OCI-LY7 (cell line): ENCODE results near the gene RASGRP1. TPM values are rescaled to one million over a fixed set of nuclear protein-coding genes. Genes with fewer than 3 reads are reported as not detected.

Experiments used
- BruUV-seq: library from RNA; stranded (reverse); fragments of 400-500 nt; replicated peaks from 2 replicates; lab custom pipeline; 2021; lab: Mats Ljungman, UMichigan
- CTCF ChIA-PET: fragments of 300-600 bp; sonication (Branson Sonifier 250); formaldehyde crosslinking; loops from one replicate; lab custom pipeline; 2022; ENCODE audit warnings: antibody characterized with exemption; ENCODE audit not compliant: unreplicated experiment; lab: Charles Lee
- POLR2A ChIA-PET: fragments of 300-600 bp; sonication (Branson Sonifier 250); formaldehyde crosslinking; loops from one replicate; lab custom pipeline; 2022; ENCODE audit warnings: antibody characterized with exemption; lab: Charles Lee
- DNase-seq: peaks from one replicate; pipeline ENCODE4 v3.0.0-alpha.2; 2015; ENCODE audit warnings: low spot score
- H2AFZ ChIP-seq: fragments of 200-600 bp; sonication (generic), shearing (Covaris generic); 2 replicates; pipeline ENCODE4 v1.6.1; 2014; ENCODE audit warnings: mild to moderate bottlenecking, antibody characterized with exemption, low read length, moderate library complexity
- H3K27ac ChIP-seq: fragments of 200-600 bp; sonication (generic); 2 replicates; pipeline ENCODE4 v1.5.1; 2014; ENCODE audit warnings: mixed run types, low read depth, mild to moderate bottlenecking, moderate library complexity, low read length, inconsistent platforms; ENCODE audit not compliant: poor library complexity, severe bottlenecking
- H3K36me3 ChIP-seq: fragments of 200-600 bp; sonication (generic); 2 replicates; pipeline ENCODE4 v1.6.1; 2014; ENCODE audit warnings: mild to moderate bottlenecking, antibody characterized with exemption, low read length, moderate library complexity, mixed read lengths; ENCODE audit not compliant: insufficient read depth
- H3K4me1 ChIP-seq: fragments of 200-600 bp; sonication (generic); 2 replicates; pipeline ENCODE4 v1.5.1; 2014; ENCODE audit warnings: mild to moderate bottlenecking, low read length; ENCODE audit not compliant: insufficient read depth, poor library complexity, severe bottlenecking
- H3K4me2 ChIP-seq: fragments of 200-600 bp; sonication (generic); 2 replicates; pipeline ENCODE4 v1.6.1; 2014; ENCODE audit warnings: mild to moderate bottlenecking, low read length
- H3K4me3 ChIP-seq: fragments of 200-600 bp; sonication (generic); 2 replicates; pipeline ENCODE4 v1.5.1; 2014; ENCODE audit warnings: mild to moderate bottlenecking, low read depth, low read length; ENCODE audit not compliant: poor library complexity, severe bottlenecking
- H3K79me2 ChIP-seq: fragments of 200-600 bp; sonication (generic); 2 replicates; pipeline ENCODE4 v1.6.1; 2016; ENCODE audit warnings: low read depth, mild to moderate bottlenecking, low read length, moderate library complexity, mixed read lengths; ENCODE audit not compliant: insufficient read depth
- H3K9me2 ChIP-seq: fragments of 200-600 bp; sonication (generic); 2 replicates; pipeline ENCODE4 v1.6.1; 2016; ENCODE audit warnings: mild to moderate bottlenecking, low read length, mixed read lengths; ENCODE audit not compliant: insufficient read depth
- H3K9me3 ChIP-seq: fragments of 200-600 bp; sonication (generic); 2 replicates; pipeline ENCODE4 v1.6.1; 2014; ENCODE audit warnings: mild to moderate bottlenecking, mixed run types, low read length, mixed read lengths
- H4K20me1 ChIP-seq: fragments of 200-600 bp; sonication (generic); 2 replicates; pipeline ENCODE4 v1.6.1; 2014; ENCODE audit warnings: mild to moderate bottlenecking, antibody characterized with exemption, low read length, moderate library complexity, mixed read lengths; ENCODE audit not compliant: insufficient read depth
- EZH2phosphoT487 ChIP-seq: fragments of 200-600 bp; sonication (generic); IDR thresholded peaks from 2 replicates; pipeline ENCODE4 v1.6.1; 2018; ENCODE audit warnings: low read depth, borderline replicate concordance, mild to moderate bottlenecking, mixed run types, antibody characterized with exemption, low read length, moderate library complexity, mixed read lengths
- intact Hi-C: fragments of 100-400 bp; cut with micrococcal nuclease; formaldehyde crosslinking; loops from one replicate; pipeline ENCODE4 v1.10.0; 2022; ENCODE audit not compliant: unreplicated experiment
- total RNA-seq, 2 experiments: library from RNA; depleted of rRNA in 1 of 2; stranded (reverse); fragments of >200 nt in 1 of 2; shearing (Covaris generic) in 1 of 2; gene quantifications; 2 replicates each; pipeline ENCODE4 v1.2.3, GENCODE V29; 2014 to 2022
- TF ChIP-seq, protein P1 (sequence below): fragments of 200-600 bp; sonication (generic); conservative IDR thresholded peaks from 2 replicates; pipeline ENCODE4 v1.5.1; 2014; ENCODE audit warnings: mild to moderate bottlenecking, antibody characterized with exemption, low read length, moderate library complexity, mixed read lengths

RASGRP1 gene
- total RNA-seq, 2 experiments from 2014 or later, result 6.1 to 17.2 TPM

DNA sequence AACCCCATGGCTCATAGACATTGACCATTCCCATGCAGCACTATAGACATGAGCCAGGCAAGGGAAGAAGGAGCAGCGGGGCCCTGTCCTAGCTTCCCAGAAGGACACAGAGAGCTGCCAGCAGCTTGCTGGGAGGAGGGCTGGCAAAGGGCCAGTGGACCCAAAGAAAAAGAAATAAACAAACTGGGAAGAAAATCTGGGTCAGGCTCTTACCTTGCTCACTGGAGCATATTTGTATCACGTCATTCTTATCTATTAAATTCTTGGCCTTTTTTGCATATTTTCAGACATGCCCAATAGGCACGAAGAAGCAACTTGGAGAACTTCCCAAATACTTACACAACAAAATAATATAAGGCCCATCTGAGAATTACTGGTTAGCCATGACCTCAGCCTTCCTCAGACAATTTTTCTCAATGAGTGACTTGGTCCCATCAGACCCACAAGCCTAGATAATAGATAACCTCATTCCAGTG lies 28.4 kb downstream of the RASGRP1 start:
- H3K9me2 ChIP-seq, result no peaks in the 10 kb centered on the region
- DNase-seq, result no peak
- H3K36me3 ChIP-seq, result no peaks in the 10 kb centered on the region
- no peaks in the 10 kb centered on the region for H3K4me1 ChIP-seq
- H3K27ac ChIP-seq, result no peak overlapping the region
- intact Hi-C loops, result no loop called here
- no TSS peak for BruUV-seq
- no peaks in the 10 kb centered on the region for H4K20me1 ChIP-seq
- TF ChIP-seq, protein P1, sequence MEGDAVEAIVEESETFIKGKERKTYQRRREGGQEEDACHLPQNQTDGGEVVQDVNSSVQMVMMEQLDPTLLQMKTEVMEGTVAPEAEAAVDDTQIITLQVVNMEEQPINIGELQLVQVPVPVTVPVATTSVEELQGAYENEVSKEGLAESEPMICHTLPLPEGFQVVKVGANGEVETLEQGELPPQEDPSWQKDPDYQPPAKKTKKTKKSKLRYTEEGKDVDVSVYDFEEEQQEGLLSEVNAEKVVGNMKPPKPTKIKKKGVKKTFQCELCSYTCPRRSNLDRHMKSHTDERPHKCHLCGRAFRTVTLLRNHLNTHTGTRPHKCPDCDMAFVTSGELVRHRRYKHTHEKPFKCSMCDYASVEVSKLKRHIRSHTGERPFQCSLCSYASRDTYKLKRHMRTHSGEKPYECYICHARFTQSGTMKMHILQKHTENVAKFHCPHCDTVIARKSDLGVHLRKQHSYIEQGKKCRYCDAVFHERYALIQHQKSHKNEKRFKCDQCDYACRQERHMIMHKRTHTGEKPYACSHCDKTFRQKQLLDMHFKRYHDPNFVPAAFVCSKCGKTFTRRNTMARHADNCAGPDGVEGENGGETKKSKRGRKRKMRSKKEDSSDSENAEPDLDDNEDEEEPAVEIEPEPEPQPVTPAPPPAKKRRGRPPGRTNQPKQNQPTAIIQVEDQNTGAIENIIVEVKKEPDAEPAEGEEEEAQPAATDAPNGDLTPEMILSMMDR, result no peak
- no peak for TF ChIP-seq EZH2phosphoT487
- ChIA-PET CTCF (no interaction called here), POLR2A (no interaction called here)
- H3K4me2 ChIP-seq, result no peak overlapping the region
- no peak overlapping the region for H3K4me3 ChIP-seq
- H3K79me2 ChIP-seq, result no peaks in the 10 kb centered on the region
- H3K9me3 ChIP-seq, result no peaks in the 10 kb centered on the region
- no peak overlapping the region for H2AFZ ChIP-seq

DNA sequence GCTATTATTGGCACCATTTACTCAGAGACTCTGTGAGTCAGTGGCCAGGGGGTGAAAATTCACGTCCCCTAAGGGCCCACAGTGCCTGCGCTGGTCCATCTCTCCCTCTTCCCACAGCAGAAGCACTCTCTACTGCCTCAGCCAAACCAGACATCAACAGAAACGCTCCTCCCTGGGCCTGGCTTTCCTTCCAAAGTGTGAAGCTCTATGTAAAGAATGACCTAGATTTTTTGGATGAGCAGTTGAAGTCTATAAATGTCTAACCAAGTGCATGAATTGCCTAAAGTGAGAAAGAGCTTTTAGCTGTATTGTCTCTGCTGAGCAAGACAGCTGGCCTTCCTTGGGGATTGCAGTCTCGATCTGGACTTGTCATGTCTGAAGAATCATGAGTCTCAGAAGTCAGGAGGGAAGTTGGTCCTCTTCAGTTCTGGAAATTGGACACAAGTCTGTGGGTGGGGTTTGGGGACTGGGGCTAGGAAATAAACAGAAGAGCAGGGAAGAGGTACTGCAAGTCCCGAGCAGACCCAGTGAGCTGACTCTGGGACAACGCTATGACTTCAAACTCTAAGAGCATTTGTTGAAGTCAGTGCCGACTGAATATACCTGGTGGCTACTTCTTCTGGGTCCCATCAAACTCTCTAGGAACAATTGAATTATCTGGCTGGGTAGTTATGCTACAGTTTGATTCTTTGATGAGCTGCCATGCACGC lies 29.0 kb downstream of the RASGRP1 start:
- no TSS peak for BruUV-seq
- Histone ChIP-seq H2AFZ (no peak overlapping the region), H3K4me3 (no peak overlapping the region), H3K4me1 (no peaks in the 10 kb centered on the region), H4K20me1 (no peaks in the 10 kb centered on the region), H3K9me2 (no peaks in the 10 kb centered on the region), H3K9me3 (no peaks in the 10 kb centered on the region), H3K4me2 (no peak overlapping the region), H3K27ac (no peak overlapping the region), H3K79me2 (no peaks in the 10 kb centered on the region), H3K36me3 (no peaks in the 10 kb centered on the region)
- ChIA-PET CTCF (interaction anchor here (1.0 kb wide), 1 partner anchor 28 kb away, joined by 3 read pairs; no protein-coding TSS in a partner anchor), POLR2A (interaction anchor here (1.1 kb wide), 1 partner anchor 13 kb away, joined by 3 read pairs; no protein-coding TSS in a partner anchor)
- TF ChIP-seq, protein P1, result no peak
- TF ChIP-seq EZH2phosphoT487, result no peak
- intact Hi-C loops, result no loop called here
- no peak for DNase-seq

DNA sequence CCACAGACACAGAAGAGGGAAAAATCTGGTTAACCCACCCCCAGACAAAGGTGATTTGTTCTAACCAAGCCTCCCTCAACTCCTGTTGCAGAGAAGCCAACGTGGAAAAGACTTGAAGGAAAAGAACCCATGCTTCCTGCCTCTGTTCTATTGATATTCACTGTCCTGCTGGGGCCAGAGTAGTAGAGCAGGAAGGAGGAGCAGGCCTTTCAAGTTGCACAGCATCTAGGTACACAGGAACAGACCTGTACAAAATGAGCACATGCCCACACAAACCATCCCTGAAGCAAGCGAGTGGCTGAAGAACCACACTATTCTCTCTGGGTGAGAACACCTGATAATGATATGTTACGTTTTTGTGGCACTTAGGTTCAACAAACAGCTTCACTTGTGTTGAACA lies 29.9 kb downstream of the RASGRP1 start:
- no peaks in the 10 kb centered on the region for H3K9me2 ChIP-seq
- BruUV-seq, result no TSS peak
- no peak overlapping the region for H3K4me3 ChIP-seq
- H3K79me2 ChIP-seq, result no peaks in the 10 kb centered on the region
- H2AFZ ChIP-seq, result no peak overlapping the region
- H3K9me3 ChIP-seq, result no peaks in the 10 kb centered on the region
- H3K27ac ChIP-seq, result no peak overlapping the region
- CTCF ChIA-PET, result interaction anchor here (1.0 kb wide), 1 partner anchor 29 kb away, joined by 3 read pairs; no protein-coding TSS in a partner anchor
- H3K4me2 ChIP-seq, result no peak overlapping the region
- no peaks in the 10 kb centered on the region for H3K36me3 ChIP-seq
- no peaks in the 10 kb centered on the region for H4K20me1 ChIP-seq
- DNase-seq, result no peak
- intact Hi-C loops, result no loop called here
- POLR2A ChIA-PET, result interaction anchor here (0.9 to 1.4 kb wide), 3 partner anchors 12 to 30 kb away, joined by 3 read pairs; no protein-coding TSS in a partner anchor
- TF ChIP-seq, protein P1, result no peak
- TF ChIP-seq EZH2phosphoT487, result no peak
- H3K4me1 ChIP-seq, result no peaks in the 10 kb centered on the region
